SHP77 treated with DMSO at 0.1 percent for 48 hours (cell line): Measurements from ENCODE around the gene KLHL30.

Experiments
- DNase-seq: peaks from one replicate; lab custom pipeline; 2025; lab: John Stamatoyannopoulos, UW

The KLHL30 gene

GRCh38 chr2:238149841-238150572 is 11.5 kb downstream of the KLHL30 start:
- DNase-seq = no peak

GRCh38 chr2:238150686-238151085 is 12.2 kb downstream of the KLHL30 start:
- no peak for DNase-seq

GRCh38 chr2:238151205-238151604 is 12.7 kb downstream of the KLHL30 start:
- no peak for DNase-seq

- DNase-seq = no peak
These were observed 13.3 kb downstream of the KLHL30 start for GRCh38 chr2:238151628-238152235.

- DNase-seq = no peak
These were observed 14.6 kb downstream of the KLHL30 start for GRCh38 chr2:238152771-238153688.

GRCh38 chr2:238154570-238154969 is 16.1 kb downstream of the KLHL30 start:
- DNase-seq = no peak

GRCh38 chr2:238155051-238155760 is 16.7 kb downstream of the KLHL30 start:
- DNase-seq = no peak

- no peak for DNase-seq
These were observed 17.6 kb downstream of the KLHL30 start for GRCh38 chr2:238155761-238156694.

- no peak for DNase-seq
These were observed 19.1 kb downstream of the KLHL30 start for GRCh38 chr2:238157506-238158017.

- no peak for DNase-seq
These were observed 19.6 kb downstream of the KLHL30 start for GRCh38 chr2:238158018-238158508.

GRCh38 chr2:238158509-238159070 is 20.1 kb downstream of the KLHL30 start, which contains the start of gene ERFE:
ERFE (plus strand) TSS chr2:238158970; CDS start chr2:238159008, 38 bp downstream.
- DNase-seq = no peak

- no peak for DNase-seq
These were observed 20.6 kb downstream of the KLHL30 start for GRCh38 chr2:238159071-238159539.

GRCh38 chr2:238159661-238160205 is 21.3 kb downstream of the KLHL30 start:
- no peak for DNase-seq

GRCh38 chr2:238160206-238161129 is 22.0 kb downstream of the KLHL30 start:
- DNase-seq = no peak

- no peak for DNase-seq
These were observed 23.0 kb downstream of the KLHL30 start for GRCh38 chr2:238161291-238162051.

- no peak for DNase-seq
These were observed 23.9 kb downstream of the KLHL30 start for GRCh38 chr2:238162251-238162845.

- no peak for DNase-seq
These were observed 24.5 kb downstream of the KLHL30 start for GRCh38 chr2:238162846-238163441.
